Mesenteric fat pad (tissue), 1 donor: ENCODE measurements around the gene PDCD1. TPM values are rescaled to one million over a fixed set of nuclear protein-coding genes. Genes with fewer than 3 reads are reported as not detected.
"Not testable (repeated sequence)": the region's sequence is repeated elsewhere in the genome, so short reads cannot be mapped to it uniquely, and the experiment has no call there.

ENCODE experiments used
- DNase-seq: peaks from one replicate; pipeline ENCODE4 v3.0.0-alpha.2; 2020; ENCODE audit warnings: low spot score
- total RNA-seq: library from RNA; stranded (reverse); fragmentation: NEBNext Ultra II Directional; extraction: Animal tissue kit (Norgen Biotek cat#: 25700); gene quantifications from one replicate; pipeline ENCODE4 v1.2.1, GENCODE V29; 2021
- donor health status: DM: yes; HTN: yes; CAD: no.

Gene PDCD1
- total RNA-seq, 1 donor from 2014 or later: 0.42 TPM

GRCh38 chr2:241835611-241836010 lies 23.1 kb downstream of the PDCD1 start:
- DNase-seq: no peak

DNA sequence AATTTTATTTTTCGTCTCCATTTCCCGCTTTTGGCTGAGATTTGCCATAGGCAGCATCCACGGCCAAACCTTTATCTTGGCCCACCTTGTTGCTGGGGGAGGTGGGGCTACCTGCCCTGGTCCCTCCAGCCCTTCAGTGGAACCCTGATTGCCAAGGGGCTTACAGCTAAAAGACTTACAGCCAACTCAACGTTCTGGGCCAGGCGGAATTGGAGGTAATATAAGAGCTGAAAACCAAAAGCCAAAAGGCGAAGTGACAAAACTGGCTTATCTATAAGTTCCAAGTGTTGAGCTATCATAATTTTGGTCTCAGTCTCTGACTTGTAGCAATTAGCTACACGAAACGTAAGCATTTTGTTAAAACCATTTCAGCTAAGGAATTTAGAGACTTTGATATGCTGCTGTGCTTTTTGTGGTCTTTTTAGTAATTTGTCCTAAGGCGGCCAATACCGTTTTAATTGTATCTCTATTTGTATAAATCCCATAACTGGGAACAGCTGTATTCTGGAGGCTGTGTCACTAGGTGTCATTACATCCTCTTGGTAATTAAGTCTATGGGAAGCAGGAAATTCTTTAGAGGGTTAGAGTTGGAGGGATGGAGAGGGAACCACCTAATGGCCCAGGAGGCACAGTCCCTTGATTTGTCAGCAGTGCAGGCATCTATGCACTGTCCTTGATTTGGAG lies 24.0 kb downstream of the PDCD1 start:
- no peak for DNase-seq

DNA sequence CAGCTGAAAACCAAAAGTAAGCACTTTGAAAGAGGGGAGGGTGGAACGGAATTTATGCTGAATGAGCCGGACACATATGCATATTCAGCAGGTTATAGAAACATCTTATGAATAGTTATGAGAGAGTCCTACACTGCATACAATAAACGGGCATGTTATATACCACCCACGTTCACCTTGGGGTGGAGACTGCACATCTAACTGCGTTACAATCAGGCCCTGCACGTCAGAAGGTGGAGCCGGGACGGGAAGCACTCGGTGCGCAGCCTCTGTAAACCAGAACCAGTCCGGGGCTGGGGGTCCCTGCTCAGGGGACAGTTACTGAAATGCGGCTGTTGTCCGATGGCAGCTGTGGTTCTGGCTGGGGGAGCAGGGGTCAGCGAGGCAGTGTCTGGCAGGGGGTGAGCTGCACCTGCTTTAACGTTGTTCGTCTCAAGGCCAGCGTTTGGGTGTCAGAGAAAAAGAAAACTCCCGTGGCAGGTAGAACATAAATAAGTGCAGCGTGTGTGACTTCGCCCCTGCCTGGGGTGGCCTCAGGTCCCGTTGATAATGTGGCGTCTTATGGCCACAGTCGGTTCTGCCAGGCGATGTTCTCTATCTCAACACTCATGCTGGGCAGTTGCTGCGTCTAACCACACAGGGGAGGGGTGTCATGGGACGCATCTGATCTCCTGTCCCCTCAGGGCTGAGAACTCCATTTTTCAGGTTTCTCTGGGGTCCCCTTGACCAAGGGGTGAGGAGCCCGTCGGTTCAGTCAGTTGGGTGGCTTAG lies 24.8 kb downstream of the PDCD1 start:
- peak; percentile 64 for DNase-seq

GRCh38 chr2:241833101-241833663 lies 25.5 kb downstream of the PDCD1 start:
- DNase-seq: no peak

GRCh38 chr2:241827394-241827793 lies 31.3 kb downstream of the PDCD1 start:
- DNase-seq: no peak

GRCh38 chr2:241823531-241824437 lies 34.9 kb downstream of the PDCD1 start:
- not testable (repeated sequence) for DNase-seq

- no peak for DNase-seq
These were observed 36.5 kb downstream of the PDCD1 start for GRCh38 chr2:241822264-241822623.

DNA sequence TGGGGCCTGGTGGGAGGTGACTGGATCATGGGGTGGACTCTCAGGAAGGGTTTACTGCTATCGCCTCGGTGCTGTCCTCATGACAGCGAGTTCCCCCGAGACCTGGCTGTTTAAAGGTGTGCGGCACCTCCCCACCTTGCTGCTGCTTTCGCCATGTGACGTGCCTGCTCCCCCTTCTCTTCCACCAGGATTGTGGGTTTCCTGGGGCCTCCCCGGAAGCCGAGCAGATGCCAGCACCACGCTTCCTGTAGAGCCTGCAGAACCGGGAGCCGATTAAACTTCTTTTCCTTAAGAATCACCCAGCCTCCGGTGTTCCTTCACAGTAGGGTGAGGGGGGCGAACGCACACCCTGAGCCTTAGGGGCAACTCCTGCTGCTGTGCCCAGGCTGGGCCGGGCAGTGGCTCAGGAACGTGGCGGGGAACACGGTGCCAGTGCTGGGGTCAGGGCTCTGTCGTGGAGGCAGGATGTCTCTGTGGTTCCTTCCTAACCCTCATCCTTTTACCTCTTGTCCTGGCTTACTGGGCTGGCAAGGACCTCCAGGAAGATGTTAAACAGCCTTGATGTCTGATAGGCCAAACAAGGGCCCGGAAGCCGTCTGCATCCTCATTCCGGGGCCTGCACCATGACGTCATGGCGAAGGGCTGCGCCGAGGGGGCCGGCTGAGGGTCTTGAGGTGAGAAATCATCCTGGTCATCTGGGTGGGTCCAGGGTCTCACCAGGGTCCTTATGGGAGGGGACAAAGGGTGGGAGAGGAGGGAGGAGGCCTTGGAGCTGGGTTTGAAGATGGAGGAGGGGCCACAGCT lies 37.0 kb downstream of the PDCD1 start:
- peak; percentile 79 for DNase-seq

- DNase-seq: peak; percentile 53
These were observed 37.9 kb downstream of the PDCD1 start for GRCh38 chr2:241820625-241821384.

DNA sequence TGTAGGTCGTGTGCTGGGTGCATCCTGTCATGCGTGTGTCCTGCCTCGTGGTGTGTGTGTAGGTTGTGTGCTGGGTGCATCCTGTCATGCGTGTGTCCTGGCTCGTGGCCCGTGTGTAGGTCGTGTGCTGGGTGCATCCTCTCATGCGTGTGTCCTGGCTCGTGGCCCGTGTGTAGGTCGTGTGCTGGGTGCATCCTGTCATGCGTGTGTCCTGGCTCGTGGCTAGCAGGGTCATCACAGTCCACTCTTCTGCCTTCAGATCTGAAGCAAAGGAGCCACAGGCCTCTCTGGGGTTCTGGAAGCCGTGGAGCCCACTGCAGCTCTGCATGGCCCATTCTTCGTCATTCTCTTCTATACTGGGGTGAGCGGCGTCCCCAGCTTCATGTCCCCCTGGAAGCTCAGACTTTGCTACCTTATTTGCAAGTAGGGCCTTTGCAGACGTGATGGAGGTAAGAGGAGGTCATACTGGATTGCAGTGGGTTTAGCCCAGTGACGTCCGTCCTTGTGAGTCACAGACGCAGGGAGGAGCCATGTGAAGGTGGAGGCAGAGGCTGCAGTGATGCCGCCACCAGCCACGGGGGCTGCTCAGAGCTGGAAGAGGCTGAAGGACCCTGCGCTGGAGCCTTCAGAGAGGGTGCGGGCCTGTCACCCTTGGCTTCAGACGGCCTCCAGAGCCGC lies 38.6 kb downstream of the PDCD1 start:
- DNase-seq: peak; percentile 85

- peak; percentile 84 for DNase-seq
These were observed 39.8 kb downstream of the PDCD1 start for GRCh38 chr2:241818943-241819270.

DNA sequence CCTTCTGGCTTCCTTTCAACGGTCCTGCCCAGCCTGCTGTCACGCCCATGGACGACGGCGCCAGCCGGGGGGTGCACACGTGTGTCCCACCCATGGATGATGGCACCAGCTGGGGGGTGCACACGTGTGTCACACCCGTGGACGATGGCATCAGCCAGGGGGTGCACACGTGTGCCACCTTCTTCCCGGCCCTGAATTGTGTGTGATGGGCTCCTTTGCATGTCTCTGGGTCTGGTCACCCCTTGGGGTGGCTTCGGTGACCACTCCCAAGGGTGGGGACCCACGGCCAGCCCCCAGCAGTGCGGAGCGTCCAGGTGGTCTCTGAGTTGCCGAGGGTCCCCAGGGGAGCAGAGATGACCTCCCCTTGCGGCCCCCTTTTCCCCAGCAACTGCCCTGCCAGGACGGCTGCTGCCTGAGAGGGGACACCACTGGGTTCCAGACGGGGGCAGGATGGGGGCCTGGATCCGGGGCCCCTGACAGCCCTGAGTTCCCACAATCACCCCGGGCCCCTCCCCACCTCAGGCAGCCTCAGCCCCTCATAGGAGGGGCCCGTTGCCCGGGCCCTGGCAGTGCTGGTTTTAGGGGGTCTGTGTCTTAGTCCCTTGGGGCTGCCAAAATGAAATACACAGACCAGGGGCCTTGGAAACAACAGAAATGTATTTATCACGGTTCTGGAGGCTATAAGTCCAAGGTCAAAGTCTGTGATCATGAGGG lies 40.3 kb downstream of the PDCD1 start:
- peak; percentile 80 for DNase-seq

GRCh38 chr2:241817821-241818215 lies 40.9 kb downstream of the PDCD1 start:
- not testable (repeated sequence) for DNase-seq

DNA sequence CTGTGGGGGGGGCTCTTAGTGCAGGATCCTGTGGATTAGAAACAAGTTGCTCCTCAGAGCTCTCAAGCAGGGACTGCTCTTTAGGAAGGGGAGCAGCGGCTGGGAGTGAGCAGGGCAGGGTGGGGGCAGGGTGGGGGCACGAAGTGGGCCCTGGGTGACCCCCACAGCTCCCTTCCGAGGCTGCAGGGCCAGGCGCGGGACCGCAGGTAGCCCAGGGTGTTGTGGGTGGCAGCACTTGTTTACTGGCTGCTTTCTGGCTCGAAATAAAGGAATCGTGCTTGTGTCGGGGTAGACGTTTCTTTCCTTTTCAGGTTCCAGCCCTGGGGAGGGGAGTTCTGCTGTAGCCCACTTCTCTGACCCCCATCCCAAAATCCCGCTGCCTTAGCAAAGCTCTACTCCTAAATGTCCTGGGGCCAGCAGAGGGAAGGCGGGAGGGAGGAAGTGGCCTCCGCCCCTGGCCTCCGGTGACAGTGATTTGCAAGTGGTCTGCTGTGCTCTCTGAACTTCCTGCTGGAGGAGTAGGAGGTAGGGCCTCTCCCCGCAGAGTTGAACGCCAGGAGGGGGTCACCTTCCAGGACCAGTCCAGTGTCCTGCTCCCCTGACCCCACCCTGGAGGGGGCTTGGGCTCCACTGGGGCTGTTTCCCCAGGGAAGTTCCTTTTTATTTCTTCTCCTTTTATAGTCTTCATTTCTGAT lies 41.4 kb downstream of the PDCD1 start:
- DNase-seq: peak; percentile 85

- peak; percentile 83 for DNase-seq
These were observed 42.1 kb downstream of the PDCD1 start for GRCh38 chr2:241816431-241817121.

DNA sequence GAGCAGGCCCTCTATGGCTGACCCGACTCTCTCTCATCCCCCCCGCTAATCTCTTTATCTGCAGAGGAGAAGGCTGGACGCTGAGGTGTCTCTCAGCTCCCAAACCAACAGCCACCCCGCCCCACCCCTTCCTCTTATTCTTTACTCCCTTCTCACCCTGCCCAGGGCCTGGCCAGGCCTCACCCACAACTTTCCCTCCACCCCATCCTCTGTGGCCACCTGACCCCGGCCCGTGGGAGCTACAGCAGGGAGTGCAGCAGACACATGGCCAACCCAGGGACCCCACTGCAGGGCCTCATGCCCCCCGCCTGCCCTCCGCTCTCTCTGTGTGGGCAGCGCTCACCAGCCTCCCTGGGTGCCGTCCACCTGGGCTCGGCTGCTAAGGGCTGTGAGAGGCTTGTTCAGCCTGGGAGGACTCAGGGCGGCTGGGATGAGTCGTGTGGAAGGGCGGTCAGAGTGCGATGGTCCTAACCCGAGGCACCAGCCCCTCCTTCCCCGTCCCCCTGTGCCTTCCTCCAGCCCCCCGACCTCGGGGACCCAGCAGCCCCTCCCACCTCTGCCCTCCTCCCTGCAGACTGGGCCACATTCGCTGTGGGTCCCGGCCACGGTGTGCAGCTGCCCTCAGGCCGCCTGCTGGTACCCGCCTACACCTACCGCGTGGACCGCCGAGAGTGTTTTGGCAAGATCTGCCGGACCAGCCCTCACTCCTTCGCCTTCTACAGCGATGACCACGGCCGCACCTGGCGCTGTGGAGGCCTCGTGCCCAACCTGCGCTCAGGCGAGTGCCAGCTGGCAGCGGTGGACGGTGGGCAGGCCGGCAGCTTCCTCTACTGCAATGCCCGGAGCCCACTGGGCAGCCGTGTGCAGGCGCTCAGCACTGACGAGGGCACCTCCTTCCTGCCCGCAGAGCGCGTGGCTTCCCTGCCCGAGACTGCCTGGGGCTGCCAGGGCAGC lies 42.9 kb downstream of the PDCD1 start:
- DNase-seq: peak; percentile 87
